22Rv1 (cell line): ENCODE measurements around the gene CORO2B.

Experiments
- H3K27ac ChIP-seq: fragments of 450-650 bp; 2 replicates; pipeline ENCODE4 v1.5.1; 2017
- ZFX ChIP-seq: fragments of 450-650 bp; IDR thresholded peaks from 2 replicates; pipeline ENCODE4 v1.6.1; 2017; ENCODE audit warnings: antibody characterized with exemption, borderline replicate concordance
- TF ChIP-seq, protein P1 (sequence below): fragments of 450-650 bp; IDR thresholded peaks from 2 replicates; pipeline ENCODE4 v1.5.1; 2017; ENCODE audit warnings: mild to moderate bottlenecking

The CORO2B gene

DNA sequence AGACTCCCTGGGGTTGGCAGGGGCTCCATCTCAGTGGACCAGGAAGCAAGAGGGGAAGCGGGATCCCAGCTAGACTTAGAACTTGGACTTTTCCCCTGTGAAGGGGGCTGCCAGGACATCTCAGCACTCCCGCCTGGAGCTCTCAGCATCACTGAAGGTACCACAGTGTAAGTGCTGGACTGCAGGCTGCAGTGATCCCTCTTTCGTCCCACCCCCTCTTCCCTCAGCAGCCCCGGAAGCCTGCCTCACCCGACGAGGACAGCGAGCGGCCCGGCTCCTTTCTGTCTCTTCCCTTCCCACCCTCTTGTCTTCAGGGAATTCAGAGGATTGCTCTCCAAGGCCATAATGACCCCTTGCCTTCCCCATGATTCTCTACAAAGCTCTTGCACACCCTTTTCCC lies 147.5 kb downstream of the CORO2B start:
- TF ChIP-seq, protein P1, sequence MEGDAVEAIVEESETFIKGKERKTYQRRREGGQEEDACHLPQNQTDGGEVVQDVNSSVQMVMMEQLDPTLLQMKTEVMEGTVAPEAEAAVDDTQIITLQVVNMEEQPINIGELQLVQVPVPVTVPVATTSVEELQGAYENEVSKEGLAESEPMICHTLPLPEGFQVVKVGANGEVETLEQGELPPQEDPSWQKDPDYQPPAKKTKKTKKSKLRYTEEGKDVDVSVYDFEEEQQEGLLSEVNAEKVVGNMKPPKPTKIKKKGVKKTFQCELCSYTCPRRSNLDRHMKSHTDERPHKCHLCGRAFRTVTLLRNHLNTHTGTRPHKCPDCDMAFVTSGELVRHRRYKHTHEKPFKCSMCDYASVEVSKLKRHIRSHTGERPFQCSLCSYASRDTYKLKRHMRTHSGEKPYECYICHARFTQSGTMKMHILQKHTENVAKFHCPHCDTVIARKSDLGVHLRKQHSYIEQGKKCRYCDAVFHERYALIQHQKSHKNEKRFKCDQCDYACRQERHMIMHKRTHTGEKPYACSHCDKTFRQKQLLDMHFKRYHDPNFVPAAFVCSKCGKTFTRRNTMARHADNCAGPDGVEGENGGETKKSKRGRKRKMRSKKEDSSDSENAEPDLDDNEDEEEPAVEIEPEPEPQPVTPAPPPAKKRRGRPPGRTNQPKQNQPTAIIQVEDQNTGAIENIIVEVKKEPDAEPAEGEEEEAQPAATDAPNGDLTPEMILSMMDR, result no peak
- no peak for TF ChIP-seq ZFX
- no peak overlapping the region for H3K27ac ChIP-seq

DNA sequence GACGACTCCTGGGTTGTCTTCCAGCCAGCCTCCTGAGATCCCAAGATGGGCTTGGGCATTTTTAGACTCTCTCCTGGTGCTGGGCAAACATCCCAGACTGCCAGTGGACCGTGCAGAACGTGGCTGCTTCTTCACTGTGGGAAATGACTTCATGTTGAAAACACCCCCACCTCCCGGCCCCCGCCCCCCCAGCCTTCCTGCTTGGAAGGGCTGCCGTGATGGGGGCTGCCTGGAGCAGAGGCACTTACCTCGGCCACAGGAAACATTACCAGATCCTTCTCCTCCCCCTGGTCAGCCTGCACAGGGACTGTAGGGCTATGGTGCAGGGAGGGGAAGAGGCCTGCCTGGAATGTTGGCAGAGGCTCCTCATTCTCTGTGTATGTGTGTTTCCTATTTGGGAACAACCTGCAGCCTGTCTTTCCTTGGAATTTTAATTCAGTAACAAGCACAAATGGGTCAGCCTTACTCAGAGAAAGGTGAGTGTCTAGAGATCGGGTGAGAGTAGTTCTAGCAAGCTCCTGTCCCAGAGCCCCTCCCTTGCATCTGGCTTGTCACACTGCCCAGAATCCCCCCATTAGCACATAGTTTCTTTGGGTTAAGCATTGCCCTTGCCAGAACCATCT lies 151.1 kb downstream of the CORO2B start:
- no peak overlapping the region for H3K27ac ChIP-seq
- TF ChIP-seq, protein P1, result no peak
- TF ChIP-seq ZFX, result no peak

DNA sequence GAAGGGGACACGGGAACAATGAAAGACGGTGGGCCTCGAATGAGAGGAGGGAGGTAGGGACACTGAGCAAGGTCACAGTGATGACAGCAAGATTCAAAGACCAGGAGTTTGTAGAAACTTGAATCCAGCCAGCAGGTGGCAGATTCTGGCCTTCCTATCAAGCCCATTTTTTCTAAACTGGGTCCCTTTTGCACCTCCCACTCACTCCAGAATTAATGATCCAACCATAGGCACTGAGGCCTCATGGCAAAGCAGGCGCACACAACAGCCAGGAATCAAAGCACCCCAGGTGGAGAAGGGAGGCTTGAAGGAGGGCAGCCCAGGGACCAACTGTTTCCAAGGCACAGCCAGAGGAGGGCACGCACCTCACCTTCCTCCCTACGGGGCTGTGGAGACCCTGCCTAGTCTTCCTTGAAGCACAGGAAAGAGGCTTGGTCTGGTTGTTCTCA lies 151.7 kb downstream of the CORO2B start:
- TF ChIP-seq, protein P1, result peak; percentile 40
- no peak for TF ChIP-seq ZFX
- H3K27ac ChIP-seq, result no peak overlapping the region

DNA sequence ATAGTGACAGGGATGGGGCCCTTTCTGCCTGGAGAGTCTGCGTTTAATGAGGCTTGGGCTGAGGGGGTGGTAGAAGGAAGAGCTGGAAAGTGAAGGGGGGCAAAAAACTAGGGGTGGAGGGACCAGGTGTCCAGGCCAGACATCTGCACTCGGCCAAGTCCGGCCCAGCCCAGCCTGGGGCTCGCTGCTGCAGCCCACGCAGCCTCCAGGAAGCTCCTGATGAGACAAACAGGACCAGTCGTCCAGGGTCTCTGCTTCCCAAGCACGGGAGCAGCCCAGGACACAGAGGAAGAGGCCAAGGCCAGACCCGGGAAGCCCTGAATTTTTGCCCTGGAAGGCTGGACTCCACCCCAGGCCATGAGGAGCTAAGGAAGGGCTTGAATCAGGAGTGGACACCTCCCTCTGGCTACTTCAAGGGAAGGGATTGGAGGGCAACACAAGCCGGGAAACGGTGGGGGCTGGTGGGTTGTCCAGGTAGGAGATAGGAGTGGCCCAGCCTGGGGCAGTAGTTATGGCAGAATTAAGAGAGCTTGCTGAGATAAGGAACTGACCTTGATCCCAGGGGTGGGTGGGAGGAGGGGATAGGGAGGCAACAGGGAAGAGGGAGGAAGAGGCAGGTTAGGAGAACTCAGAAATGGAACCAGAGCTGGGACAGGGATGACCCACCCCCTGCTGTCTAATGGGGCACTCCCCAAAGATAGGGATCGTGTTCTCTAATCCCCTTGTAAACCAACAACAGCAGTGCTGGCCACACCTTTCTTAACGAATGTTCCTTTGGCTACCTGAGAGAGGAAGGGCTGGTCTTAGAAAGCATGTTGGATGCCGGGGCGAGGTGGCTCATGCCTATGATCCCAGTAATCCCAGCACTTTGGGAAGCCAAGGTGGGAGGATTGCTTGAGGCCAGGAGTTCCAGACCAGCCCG lies 152.4 kb downstream of the CORO2B start:
- TF ChIP-seq, protein P1, result no peak
- no peak for TF ChIP-seq ZFX
- H3K27ac ChIP-seq, result no peak overlapping the region

DNA sequence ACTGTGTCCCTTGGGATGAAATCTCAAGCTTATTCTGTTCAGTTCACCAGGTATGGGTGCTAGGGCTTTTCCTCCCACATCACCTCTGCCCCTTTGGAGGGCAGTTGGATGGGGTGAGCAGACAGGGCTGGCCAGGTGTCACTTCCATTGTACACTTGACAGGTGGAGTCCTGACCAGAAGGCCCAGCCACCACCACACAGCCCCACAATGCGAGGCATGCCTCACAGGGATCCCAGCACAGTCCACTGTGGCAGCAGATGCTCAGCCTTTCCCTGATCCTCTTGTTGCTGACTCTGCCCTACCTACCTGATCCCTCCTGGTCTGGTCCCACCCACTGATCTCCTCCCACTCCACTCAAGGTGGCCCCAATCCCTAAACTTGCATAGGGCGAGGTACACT lies 153.7 kb downstream of the CORO2B start:
- TF ChIP-seq, protein P1, result no peak
- TF ChIP-seq ZFX, result no peak

DNA sequence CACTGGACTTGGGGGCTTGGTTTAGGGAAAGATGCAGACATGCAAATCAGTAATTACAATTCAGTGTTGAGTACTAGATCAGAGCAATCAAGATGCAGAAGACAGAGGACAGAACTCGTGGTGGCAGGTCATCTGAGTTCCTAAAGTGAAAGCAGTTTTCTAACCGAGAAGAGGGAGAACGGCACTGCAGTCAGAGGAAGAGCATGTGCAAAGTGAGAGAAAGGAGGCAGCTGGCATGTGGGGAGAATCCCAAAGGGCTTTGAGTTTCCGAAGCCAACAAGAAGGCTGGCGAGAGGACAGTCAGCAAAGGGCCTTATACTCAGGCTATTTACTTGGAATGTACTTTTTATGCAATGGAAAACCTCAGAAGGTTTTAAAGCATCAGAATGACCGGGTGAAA lies 154.9 kb downstream of the CORO2B start:
- TF ChIP-seq ZFX, result no peak
- TF ChIP-seq, protein P1, result no peak
- H3K27ac ChIP-seq, result no peak overlapping the region

More for the DNA sequence above, 153.7 kb downstream of the CORO2B start:
- no peak overlapping the region for H3K27ac ChIP-seq

DNA sequence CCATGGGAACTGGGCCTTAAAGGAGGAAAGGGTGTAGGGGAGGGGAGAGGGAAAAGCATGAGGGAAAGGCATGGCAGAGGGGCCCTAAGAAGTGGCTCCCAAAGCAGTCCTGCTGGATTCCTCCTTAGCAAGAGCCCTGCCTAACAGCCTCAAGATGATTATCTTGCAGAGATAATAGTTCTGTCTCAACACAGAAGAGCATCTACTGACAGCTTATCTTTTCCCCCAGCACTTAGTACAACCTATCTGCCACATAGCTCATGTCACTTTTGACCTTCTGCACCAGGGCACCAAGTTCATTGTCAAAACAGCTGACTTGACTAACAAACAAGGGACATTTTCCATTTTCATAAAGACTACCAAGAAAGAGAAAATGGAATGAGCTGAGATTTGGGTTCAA lies 155.6 kb downstream of the CORO2B start:
- H3K27ac ChIP-seq, result no peak overlapping the region
- TF ChIP-seq, protein P1, result no peak
- TF ChIP-seq ZFX, result no peak
